T-helper 2 cell treated with Interferon-gamma antibody and Interleukin-4, amounts not matched to agents 5 μg/mL and 100 μg/mL, for 36 hours (primary cell): ENCODE results near the gene RBM26.
"Not testable (repeated sequence)": the region's sequence is repeated elsewhere in the genome, so short reads cannot be mapped to it uniquely, and the experiment has no call there.

Experiments
- DNase-seq: peaks from one replicate; pipeline ENCODE4 v3.0.0; 2021; ENCODE audit warnings: low spot score
- H3K27ac Mint-ChIP-seq: one replicate; pipeline ENCODE4 v1.8.0; 2021; ENCODE audit warnings: mild to moderate bottlenecking, mixed read lengths
- H3K27me3 Mint-ChIP-seq: one replicate; pipeline ENCODE4 v1.8.0; 2021; ENCODE audit warnings: low read depth, mixed read lengths
- H3K36me3 Mint-ChIP-seq: one replicate; pipeline ENCODE4 v1.8.0; 2021; ENCODE audit warnings: low read depth, mixed read lengths
- H3K4me1 Mint-ChIP-seq: one replicate; pipeline ENCODE4 v1.8.0; 2021; ENCODE audit warnings: low read depth, mixed read lengths
- H3K4me3 Mint-ChIP-seq: one replicate; pipeline ENCODE4 v1.8.0; 2022; ENCODE audit warnings: mild to moderate bottlenecking, moderate library complexity, mixed read lengths
- H3K9me3 Mint-ChIP-seq: one replicate; pipeline ENCODE4 v1.8.0; 2021; ENCODE audit warnings: mixed read lengths

Gene RBM26

GRCh38 chr13:79282508-79282907 lies 123.5 kb downstream of the RBM26 start:
- Mint-ChIP-seq H3K4me1 (no peaks in the 10 kb centered on the region), H3K27me3 (peaks cover 3% of the 10 kb centered on the region), H3K36me3 (no peaks in the 10 kb centered on the region), H3K9me3 (no peaks in the 10 kb centered on the region), H3K4me3 (no peak overlapping the region), H3K27ac (no peak overlapping the region)
- no peak for DNase-seq

- peaks cover 3% of the 10 kb centered on the region for H3K27me3 Mint-ChIP-seq
- DNase-seq, result no peak
- H3K9me3 Mint-ChIP-seq, result no peaks in the 10 kb centered on the region
- H3K36me3 Mint-ChIP-seq, result no peaks in the 10 kb centered on the region
- no peak overlapping the region for H3K4me3 Mint-ChIP-seq
- no peak overlapping the region for H3K27ac Mint-ChIP-seq
- H3K4me1 Mint-ChIP-seq, result no peaks in the 10 kb centered on the region
Measured at GRCh38 chr13:79281339-79281747, 124.7 kb downstream of the RBM26 start.

- H3K4me3 Mint-ChIP-seq, H3K36me3 Mint-ChIP-seq, DNase-seq, H3K27me3 Mint-ChIP-seq, H3K9me3 Mint-ChIP-seq, H3K27ac Mint-ChIP-seq, H3K4me1 Mint-ChIP-seq: not testable (repeated sequence)
Measured at GRCh38 chr13:79279735-79280134, 126.3 kb downstream of the RBM26 start.

GRCh38 chr13:79273045-79273444 lies 133.0 kb downstream of the RBM26 start:
- Mint-ChIP-seq H3K27me3 (peaks cover 31% of the 10 kb centered on the region), H3K27ac (no peak overlapping the region), H3K4me1 (no peaks in the 10 kb centered on the region), H3K9me3 (no peaks in the 10 kb centered on the region), H3K36me3 (no peaks in the 10 kb centered on the region), H3K4me3 (no peak overlapping the region)
- no peak for DNase-seq

- no peak overlapping the region for H3K27ac Mint-ChIP-seq
- no peaks in the 10 kb centered on the region for H3K9me3 Mint-ChIP-seq
- DNase-seq, result no peak
- peaks cover 33% of the 10 kb centered on the region for H3K27me3 Mint-ChIP-seq
- no peak overlapping the region for H3K4me3 Mint-ChIP-seq
- no peaks in the 10 kb centered on the region for H3K36me3 Mint-ChIP-seq
- H3K4me1 Mint-ChIP-seq, result no peaks in the 10 kb centered on the region
Measured at GRCh38 chr13:79271616-79272015, 134.4 kb downstream of the RBM26 start.

GRCh38 chr13:79270859-79271258 lies 135.2 kb downstream of the RBM26 start:
- H3K27me3 Mint-ChIP-seq, result peaks cover 33% of the 10 kb centered on the region
- H3K4me1 Mint-ChIP-seq, result no peaks in the 10 kb centered on the region
- no peak overlapping the region for H3K4me3 Mint-ChIP-seq
- no peak for DNase-seq
- H3K9me3 Mint-ChIP-seq, result no peaks in the 10 kb centered on the region
- no peak overlapping the region for H3K27ac Mint-ChIP-seq
- H3K36me3 Mint-ChIP-seq, result no peaks in the 10 kb centered on the region
